HG03280 (cell line): Measurements from ENCODE around the gene TIAM1.

Experiments
- ATAC-seq: cut with Tn5 transposase; IDR thresholded peaks from one replicate; pipeline ENCODE4 v1.9.1; 2021; ENCODE audit warnings: mild to moderate bottlenecking, moderate library complexity; ENCODE audit not compliant: unreplicated experiment

TIAM1 gene, protein sequence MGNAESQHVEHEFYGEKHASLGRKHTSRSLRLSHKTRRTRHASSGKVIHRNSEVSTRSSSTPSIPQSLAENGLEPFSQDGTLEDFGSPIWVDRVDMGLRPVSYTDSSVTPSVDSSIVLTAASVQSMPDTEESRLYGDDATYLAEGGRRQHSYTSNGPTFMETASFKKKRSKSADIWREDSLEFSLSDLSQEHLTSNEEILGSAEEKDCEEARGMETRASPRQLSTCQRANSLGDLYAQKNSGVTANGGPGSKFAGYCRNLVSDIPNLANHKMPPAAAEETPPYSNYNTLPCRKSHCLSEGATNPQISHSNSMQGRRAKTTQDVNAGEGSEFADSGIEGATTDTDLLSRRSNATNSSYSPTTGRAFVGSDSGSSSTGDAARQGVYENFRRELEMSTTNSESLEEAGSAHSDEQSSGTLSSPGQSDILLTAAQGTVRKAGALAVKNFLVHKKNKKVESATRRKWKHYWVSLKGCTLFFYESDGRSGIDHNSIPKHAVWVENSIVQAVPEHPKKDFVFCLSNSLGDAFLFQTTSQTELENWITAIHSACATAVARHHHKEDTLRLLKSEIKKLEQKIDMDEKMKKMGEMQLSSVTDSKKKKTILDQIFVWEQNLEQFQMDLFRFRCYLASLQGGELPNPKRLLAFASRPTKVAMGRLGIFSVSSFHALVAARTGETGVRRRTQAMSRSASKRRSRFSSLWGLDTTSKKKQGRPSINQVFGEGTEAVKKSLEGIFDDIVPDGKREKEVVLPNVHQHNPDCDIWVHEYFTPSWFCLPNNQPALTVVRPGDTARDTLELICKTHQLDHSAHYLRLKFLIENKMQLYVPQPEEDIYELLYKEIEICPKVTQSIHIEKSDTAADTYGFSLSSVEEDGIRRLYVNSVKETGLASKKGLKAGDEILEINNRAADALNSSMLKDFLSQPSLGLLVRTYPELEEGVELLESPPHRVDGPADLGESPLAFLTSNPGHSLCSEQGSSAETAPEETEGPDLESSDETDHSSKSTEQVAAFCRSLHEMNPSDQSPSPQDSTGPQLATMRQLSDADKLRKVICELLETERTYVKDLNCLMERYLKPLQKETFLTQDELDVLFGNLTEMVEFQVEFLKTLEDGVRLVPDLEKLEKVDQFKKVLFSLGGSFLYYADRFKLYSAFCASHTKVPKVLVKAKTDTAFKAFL (N-terminal part only)

DNA sequence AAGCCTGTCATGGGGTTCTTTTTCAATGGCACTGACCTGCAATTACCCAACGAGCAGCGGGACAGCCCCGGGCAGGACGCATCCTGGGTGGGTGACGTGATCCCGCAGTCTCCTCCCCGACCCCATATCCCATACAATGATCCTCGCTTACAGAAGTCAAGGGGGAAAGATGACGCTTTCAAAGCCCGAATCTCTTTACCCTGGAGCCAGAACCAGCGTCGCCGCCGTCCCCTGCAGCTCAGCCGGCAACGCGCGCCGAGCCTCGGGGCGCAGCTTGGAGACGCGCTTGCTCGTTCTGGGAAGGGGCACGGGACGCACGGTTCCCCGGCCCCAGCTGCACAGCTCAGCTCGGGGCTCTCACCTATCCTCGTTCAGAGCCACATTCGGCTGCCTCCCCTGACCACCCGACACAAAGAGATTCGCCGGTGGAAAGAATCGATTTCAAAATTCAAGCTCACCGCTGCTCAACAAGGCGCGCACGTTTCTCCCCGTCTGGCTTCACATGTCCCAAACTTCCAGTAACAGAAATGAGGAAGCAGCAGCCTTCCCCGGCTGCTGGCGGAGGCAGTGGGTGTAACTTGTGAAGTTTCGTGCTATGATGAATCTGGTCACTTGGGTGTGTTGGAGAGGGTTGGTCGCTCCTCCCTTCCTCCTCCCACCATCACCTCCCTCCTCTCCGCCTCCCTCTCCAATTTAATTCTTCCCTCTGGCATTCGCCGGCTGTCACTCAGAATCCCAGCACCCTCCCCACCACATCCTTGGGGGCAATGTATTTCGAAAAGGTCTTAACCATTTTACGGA is at the start of gene TIAM1:
TIAM1 (minus strand) TSS at position 582 of the 801 bp plus-strand sequence. CDS start 77,289 bp downstream, outside the sequence.
- no peak for ATAC-seq

DNA sequence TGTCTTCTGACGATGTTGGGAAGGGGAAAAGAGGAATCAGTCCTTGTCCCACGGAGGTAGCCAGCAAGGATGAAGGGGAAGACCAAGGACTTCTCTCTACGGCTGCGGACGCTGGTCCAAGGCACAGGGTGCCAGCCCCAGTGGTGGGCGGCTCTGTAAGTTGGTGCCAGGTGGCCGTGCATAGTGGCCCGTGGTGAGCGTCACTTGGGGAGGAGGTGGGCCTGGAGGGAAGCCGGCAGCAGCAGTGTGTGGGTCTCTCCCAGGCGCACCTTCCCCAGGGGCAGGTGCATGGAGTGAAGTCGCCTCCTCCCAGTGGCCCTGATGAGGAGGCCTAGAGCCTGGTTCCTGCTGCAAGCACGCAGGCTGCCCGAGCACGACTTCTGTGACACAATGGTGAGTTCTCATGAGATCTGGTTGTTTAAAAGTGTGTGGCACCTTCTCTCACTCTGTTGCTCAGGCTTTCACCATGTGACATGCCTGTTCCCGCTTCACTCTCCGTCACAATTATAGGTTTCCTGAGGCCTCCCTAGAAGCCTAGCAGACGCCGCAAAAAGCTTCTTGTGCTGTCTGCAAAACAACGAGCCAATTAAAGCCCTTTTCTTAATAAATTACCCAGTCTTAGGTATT is 43.6 kb upstream of the TIAM1 start:
- ATAC-seq = no peak

DNA sequence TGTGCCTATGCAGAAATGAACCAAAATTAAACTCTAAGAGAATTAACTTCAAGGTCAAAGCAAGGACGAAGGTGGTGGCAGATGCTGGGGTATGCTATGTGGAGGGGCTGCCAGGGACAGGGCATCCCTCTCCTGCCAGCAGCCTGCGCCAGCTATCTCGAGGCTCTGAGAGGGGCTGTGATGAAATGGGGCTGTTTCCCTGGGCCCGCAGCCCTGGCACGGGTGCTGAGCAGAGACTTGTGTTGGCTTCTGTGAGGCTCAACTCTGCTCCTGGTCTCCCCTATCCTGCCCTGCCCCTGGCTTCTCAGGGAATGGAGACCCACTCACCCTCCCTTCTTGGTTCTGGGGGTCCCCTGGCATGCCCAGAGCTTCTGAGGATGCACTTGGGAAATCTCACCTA is 41.9 kb upstream of the TIAM1 start:
- ATAC-seq = no peak

DNA sequence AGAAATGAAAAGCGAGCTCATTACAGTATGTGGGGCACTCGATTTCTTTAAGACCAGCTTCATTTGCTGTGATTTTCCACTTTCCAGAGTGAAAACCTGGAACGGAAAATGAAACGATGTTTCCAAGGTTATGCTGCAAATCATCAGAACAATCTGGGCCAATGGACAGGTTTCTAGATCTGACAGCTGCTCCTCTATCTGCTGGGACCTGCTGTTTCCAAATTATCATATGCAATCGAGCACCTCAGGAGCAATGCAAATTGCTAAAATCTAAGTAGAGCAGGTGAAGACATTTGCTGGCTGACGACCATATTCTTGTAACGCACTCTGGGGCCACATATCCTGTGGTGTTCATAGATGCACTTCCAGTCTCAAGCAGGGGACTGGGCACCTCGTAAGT is 39.7 kb upstream of the TIAM1 start:
- ATAC-seq = no peak

DNA sequence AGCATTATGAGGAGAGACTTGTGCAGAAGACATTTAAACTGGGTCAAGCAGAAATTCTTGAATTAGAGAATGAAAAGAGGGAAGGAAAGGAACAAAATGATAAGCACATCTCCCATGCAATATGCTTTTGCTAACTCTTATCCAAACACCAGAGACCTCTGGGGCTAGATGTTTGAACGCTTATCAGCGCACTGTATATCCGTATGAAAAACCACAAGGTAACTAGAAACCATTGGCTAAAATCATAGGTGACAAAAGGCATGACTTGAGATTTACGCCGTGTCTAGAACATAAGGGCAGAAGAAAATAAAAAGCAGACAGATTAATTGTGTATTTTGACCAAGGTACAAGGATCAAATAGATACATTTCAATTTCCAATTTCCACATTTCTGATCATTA is 38.0 kb upstream of the TIAM1 start:
- ATAC-seq = no peak

DNA sequence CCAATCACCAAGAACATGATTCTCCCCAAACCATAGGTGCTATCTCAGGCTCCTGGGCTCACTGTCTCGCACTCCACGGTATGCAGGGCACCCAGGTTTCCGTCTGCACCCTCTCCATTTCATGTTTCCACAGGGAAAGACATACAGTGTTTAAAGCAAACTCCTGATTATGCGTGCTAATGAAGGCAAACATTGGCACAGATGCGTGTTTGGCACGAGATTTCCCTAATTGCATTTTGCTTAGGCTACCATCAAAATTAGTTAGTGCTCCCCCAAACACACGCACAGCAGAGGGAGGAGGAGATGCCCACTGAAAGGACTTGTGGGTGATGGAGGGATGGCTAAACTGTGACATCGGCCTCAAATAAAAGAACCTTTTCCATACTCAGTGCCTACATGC is 32.2 kb upstream of the TIAM1 start:
- ATAC-seq = no peak

DNA sequence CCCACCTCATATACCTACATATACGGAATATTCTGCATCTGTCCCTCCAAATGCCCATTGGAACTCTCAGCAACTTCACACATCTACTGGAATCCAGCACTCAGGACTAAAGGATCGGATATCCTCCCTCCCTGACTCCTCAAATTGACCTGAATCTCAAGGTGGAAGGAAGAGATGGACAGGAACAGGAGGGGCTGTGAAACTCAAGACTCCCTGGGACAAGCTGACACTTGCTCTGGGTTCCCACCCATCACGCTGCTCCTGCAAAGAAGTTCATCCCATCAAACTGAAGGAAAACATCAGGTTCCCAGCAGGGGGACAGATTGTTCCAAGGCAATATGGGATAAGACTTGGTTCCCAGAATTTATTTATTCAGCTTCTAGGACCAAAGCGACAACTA is 30.3 kb upstream of the TIAM1 start:
- ATAC-seq = no peak

DNA sequence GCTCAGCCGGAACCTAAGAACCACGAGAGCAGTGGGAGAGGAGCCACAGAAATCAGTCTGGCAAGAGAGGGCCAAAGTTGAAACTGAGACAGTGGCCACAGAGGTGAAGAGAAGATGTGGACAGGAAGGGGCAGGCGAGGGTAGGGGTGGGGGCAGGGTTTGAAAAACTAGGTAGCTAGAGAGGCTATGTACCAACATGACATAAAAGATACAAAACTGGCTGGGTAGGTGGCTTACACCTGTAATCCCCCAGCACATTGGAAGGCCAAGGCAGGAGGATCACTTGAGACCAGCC is 28.4 kb upstream of the TIAM1 start:
- no peak for ATAC-seq

DNA sequence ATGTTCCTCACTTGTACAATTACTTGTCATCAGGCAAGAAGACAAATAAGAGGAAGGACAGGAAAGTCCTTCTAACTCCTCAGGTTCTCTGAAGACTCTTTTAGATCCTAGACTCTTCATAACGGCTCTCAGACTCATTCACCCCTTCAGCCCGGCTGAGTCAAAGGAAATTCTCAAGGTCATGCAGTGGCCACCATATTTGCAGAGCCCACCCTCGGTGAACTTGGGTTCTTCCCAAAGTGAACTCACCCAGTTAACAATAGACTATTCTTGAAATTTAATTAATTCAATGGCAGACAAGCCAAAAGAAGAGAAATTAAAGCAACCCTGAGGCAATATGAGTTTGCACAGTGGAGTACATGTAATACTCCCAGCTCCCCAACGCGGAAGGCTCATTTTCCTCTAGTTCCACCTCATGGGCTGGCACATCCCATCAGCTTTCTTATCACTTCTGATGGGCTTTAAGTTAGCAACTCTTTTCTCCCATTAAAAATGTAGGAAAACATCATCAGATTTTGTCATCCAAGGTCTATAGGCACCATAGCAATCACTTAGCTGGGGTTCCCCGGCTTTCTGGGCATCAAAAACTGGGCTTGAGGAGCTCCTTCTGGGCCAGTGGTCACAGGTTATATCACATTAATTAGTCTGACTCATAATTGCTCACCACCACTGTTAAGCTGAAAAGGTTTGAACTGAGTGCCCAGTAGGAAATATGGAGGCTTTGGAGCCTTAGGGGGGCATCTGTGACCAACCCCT is 27.8 kb upstream of the TIAM1 start:
- ATAC-seq = no peak

DNA sequence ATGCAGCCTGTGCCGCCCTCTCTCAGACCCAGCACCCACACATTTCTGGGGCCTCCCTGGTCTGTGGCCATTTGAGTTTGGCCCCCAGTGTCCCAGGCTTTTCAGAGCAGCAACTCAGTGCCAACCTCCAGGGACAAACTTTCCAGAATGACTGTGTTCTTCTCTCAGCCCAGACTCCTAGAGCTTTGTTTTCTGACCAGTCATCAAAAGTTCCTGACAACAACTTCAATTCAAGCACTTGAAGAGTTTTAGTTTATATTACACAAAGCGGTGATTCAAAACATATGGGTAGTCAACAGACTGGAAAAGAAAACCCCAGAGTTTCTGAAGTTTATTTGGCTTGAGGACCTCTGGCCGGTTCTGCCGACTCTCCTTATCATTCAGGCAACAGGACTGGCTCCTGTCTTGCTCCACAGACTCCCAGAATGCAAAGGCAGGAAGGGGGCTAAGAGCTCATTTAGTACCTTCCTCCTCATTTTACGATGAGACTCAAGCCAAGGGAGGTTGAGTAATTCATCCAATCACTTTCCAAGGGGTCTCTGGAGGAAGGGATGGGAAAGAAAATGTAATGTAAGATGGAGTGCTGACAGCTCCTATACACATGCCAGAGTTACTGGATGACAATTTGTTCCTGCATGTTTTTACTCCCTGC is 27.0 kb upstream of the TIAM1 start:
- no peak for ATAC-seq

- ATAC-seq = no peak
These were observed 26.3 kb upstream of the TIAM1 start for GRCh38 chr21:31370281-31370892.

- no peak for ATAC-seq
These were observed 24.3 kb upstream of the TIAM1 start for GRCh38 chr21:31368361-31368760.

- ATAC-seq = no peak
These were observed 23.7 kb upstream of the TIAM1 start for GRCh38 chr21:31367801-31368200.

GRCh38 chr21:31366825-31367224 is 22.8 kb upstream of the TIAM1 start:
- no peak for ATAC-seq

GRCh38 chr21:31364253-31364945 is 20.3 kb upstream of the TIAM1 start:
- no peak for ATAC-seq

GRCh38 chr21:31363720-31364119 is 19.7 kb upstream of the TIAM1 start:
- no peak for ATAC-seq

DNA sequence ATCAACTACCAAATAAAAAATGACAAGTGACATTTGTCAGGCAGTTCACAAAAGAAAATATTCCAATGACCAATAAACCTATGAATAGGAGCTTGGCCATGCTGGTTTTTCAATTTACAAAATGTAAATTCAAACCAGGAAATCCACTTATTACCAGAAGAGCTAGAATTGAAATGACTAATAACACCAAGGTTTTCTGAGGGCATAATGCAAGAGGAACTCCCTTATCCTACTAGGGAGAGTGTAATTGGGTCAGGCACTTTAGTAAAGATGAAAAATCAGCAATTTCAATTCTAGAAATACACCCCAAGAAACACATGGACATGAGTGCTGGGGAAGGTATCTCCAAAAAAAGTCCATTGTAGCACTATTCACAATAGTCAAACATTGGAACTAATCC is 16.7 kb upstream of the TIAM1 start:
- no peak for ATAC-seq

DNA sequence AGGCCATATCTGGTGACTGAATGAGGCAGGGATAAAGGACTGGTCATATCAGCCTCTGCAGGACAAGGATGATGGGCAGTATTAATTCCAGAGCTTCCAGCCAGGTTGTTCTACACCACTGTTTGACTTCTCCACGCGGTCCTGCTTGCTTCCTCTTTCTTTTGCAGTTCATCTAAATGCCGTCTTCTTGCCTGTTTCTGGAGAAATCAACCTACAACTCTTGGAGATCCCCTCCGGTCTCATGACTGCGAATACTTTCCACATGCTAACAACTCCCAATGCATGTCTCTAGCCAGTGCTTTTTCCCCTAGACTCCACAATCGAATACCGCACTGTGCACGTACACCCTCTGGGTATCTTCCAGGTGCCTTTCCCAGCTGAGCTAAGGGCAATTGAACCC is 14.1 kb upstream of the TIAM1 start:
- no peak for ATAC-seq
